PC-9 (cell line): Measurements from ENCODE around the gene RAB11FIP4. TPM values are rescaled to one million over a fixed set of nuclear protein-coding genes. Genes with fewer than 3 reads are reported as not detected.

Experiments used
- BruUV-seq: library from RNA; stranded (reverse); fragments of 400-500 nt; replicated peaks from 2 replicates; lab custom pipeline; 2021; lab: Mats Ljungman, UMichigan
- CTCF ChIA-PET: fragments of 300-600 bp; sonication (Branson Sonifier 250); formaldehyde crosslinking; loops from one replicate; lab custom pipeline; 2022; ENCODE audit warnings: antibody characterized with exemption; lab: Charles Lee
- POLR2A ChIA-PET: fragments of 300-600 bp; sonication (Branson Sonifier 250); formaldehyde crosslinking; loops from one replicate; lab custom pipeline; 2022; ENCODE audit warnings: antibody characterized with exemption; ENCODE audit not compliant: unreplicated experiment; lab: Charles Lee
- DNase-seq, 2 experiments: peaks; one replicate each; pipeline versions ENCODE4 v3.0.0 to v3.0.0-alpha.2; 2015 to 2022; ENCODE audit warnings: mixed read lengths in 1 of 2
- H2AFZ ChIP-seq: fragments of 200-600 bp; sonication (generic); 2 replicates; pipeline ENCODE4 v1.8.1; 2017; ENCODE audit warnings: antibody characterized with exemption
- H3F3A ChIP-seq: fragments of 200-600 bp; sonication (generic); 2 replicates; pipeline ENCODE4 v1.8.1; 2017; ENCODE audit warnings: antibody characterized with exemption, mild to moderate bottlenecking, low read depth; ENCODE audit not compliant: insufficient read depth
- H3K27ac ChIP-seq: fragments of 200-600 bp; sonication (generic); 2 replicates; pipeline ENCODE4 v1.6.1; 2016; ENCODE audit warnings: mixed run types
- H3K27me3 ChIP-seq: fragments of 200-600 bp; sonication (generic); 2 replicates; pipeline ENCODE4 v1.6.1; 2016; ENCODE audit warnings: low read depth, mixed run types; ENCODE audit not compliant: insufficient read depth
- H3K36me3 ChIP-seq: fragments of 200-600 bp; sonication (generic); 2 replicates; pipeline ENCODE4 v1.6.1; 2016; ENCODE audit warnings: low read depth, mixed run types
- H3K4me1 ChIP-seq: fragments of 200-600 bp; sonication (generic); replicated peaks from 2 replicates; pipeline ENCODE4 v1.6.1; 2016; ENCODE audit warnings: mixed run types; ENCODE audit not compliant: insufficient read depth
- H3K4me2 ChIP-seq: fragments of 200-600 bp; sonication (generic); 2 replicates; pipeline ENCODE4 v1.6.1; 2017; ENCODE audit warnings: mixed run types
- H3K4me3 ChIP-seq: fragments of 200-600 bp; sonication (generic); 2 replicates; pipeline ENCODE4 v1.6.1; 2016; ENCODE audit warnings: mixed run types
- H3K79me2 ChIP-seq: fragments of 200-600 bp; sonication (generic); 2 replicates; pipeline ENCODE4 v1.6.1; 2017; ENCODE audit warnings: low read depth, mixed run types
- H3K9me2 ChIP-seq: fragments of 200-600 bp; sonication (generic); 2 replicates; pipeline ENCODE4 v1.8.1; 2017; ENCODE audit warnings: mild to moderate bottlenecking; ENCODE audit not compliant: insufficient read depth
- H3K9me3 ChIP-seq: fragments of 200-600 bp; sonication (generic); 2 replicates; pipeline ENCODE4 v1.8.1; 2016; ENCODE audit warnings: low read depth; ENCODE audit not compliant: insufficient read depth
- H4K20me1 ChIP-seq: fragments of 200-600 bp; sonication (generic); 2 replicates; pipeline ENCODE4 v1.8.1; 2017; ENCODE audit not compliant: insufficient read depth
- CTCF ChIP-seq: fragments of 200-600 bp; sonication (generic); conservative IDR thresholded peaks from 2 replicates; pipeline ENCODE4 v1.6.1; 2017; ENCODE audit warnings: mixed run types, antibody characterized with exemption, mild to moderate bottlenecking, moderate library complexity
- EZH2 ChIP-seq: fragments of 200-600 bp; sonication (generic); IDR thresholded peaks from 2 replicates; pipeline ENCODE4 v1.8.0; 2017; ENCODE audit warnings: antibody characterized with exemption, low read depth
- intact Hi-C: fragments of 100-400 bp; cut with micrococcal nuclease; formaldehyde crosslinking; loops from one replicate; pipeline ENCODE4 v1.10.0; 2022; ENCODE audit not compliant: unreplicated experiment
- total RNA-seq: library from RNA; stranded (reverse); gene quantifications from 2 replicates; pipeline ENCODE4 v1.2.3, GENCODE V29; 2021

The RAB11FIP4 gene
- total RNA-seq, 1 experiment from 2014 or later: 22.9 TPM

- Histone ChIP-seq H3K4me1 (peaks cover 58% of the 10 kb centered on the region), H3K9me3 (no peaks in the 10 kb centered on the region), H3K9me2 (no peaks in the 10 kb centered on the region), H3K79me2 (peaks cover 87% of the 10 kb centered on the region), H3K4me3 (no peak overlapping the region), H3K36me3 (peaks cover 18% of the 10 kb centered on the region), H4K20me1 (peaks cover 56% of the 10 kb centered on the region), H2AFZ (no peak overlapping the region), H3K27ac (peak overlapping the region; percentile 29; the same call in 1 of the 2 replicates), H3K4me2 (peak overlapping the region; percentile 36), H3K27me3 (no peaks in the 10 kb centered on the region), H3F3A (peaks cover 34% of the 10 kb centered on the region)
- TF ChIP-seq EZH2 (no peak), CTCF (no peak)
- no TSS peak for BruUV-seq
- intact Hi-C loops: no loop called here
- ChIA-PET CTCF (interaction anchor here (0.6 to 1.2 kb wide), 2 partner anchors 17 to 23 kb away, joined by 3 read pairs; no protein-coding TSS in a partner anchor), POLR2A (interaction anchor here (0.5 to 0.6 kb wide), 2 partner anchors 12 to 778 kb away, joined by 3 to 5 read pairs; no protein-coding TSS in a partner anchor)
- DNase-seq: no peak
Measured at GRCh38 chr17:31573047-31573446, 181.6 kb downstream of the RAB11FIP4 start.

- Histone ChIP-seq H3K4me2 (peak overlapping the region; percentile 36), H4K20me1 (peaks cover 54% of the 10 kb centered on the region), H3K4me1 (peaks cover 66% of the 10 kb centered on the region), H3K4me3 (no peak overlapping the region), H3K27ac (peak overlapping the region; percentile 29; the same call in 1 of the 2 replicates), H2AFZ (no peak overlapping the region), H3K9me3 (no peaks in the 10 kb centered on the region), H3F3A (peaks cover 42% of the 10 kb centered on the region), H3K36me3 (peaks cover 18% of the 10 kb centered on the region), H3K9me2 (no peaks in the 10 kb centered on the region), H3K27me3 (no peaks in the 10 kb centered on the region), H3K79me2 (peaks cover 79% of the 10 kb centered on the region)
- TF ChIP-seq EZH2 (no peak), CTCF (no peak)
- DNase-seq: peak; percentile 76 to 77
- BruUV-seq: no TSS peak
- POLR2A ChIA-PET: interaction anchor here (0.8 kb wide), 1 partner anchor 167 kb away, joined by 4 read pairs; no protein-coding TSS in a partner anchor
- intact Hi-C loops: no loop called here
- CTCF ChIA-PET: no interaction called here
Measured at GRCh38 chr17:31573861-31574260, 182.4 kb downstream of the RAB11FIP4 start.

GRCh38 chr17:31574458-31574857 is 183.0 kb downstream of the RAB11FIP4 start:
- Histone ChIP-seq H3K4me2 (peak overlapping the region; percentile 36; the same call in 1 of the 2 replicates), H3K4me3 (no peak overlapping the region), H4K20me1 (peaks cover 49% of the 10 kb centered on the region), H3K79me2 (peaks cover 73% of the 10 kb centered on the region), H3K36me3 (peaks cover 14% of the 10 kb centered on the region), H3K27ac (no peak overlapping the region), H3K27me3 (no peaks in the 10 kb centered on the region), H3K4me1 (peaks cover 68% of the 10 kb centered on the region), H3K9me3 (no peaks in the 10 kb centered on the region), H3F3A (peaks cover 43% of the 10 kb centered on the region), H2AFZ (no peak overlapping the region), H3K9me2 (no peaks in the 10 kb centered on the region)
- no TSS peak for BruUV-seq
- no peak for DNase-seq
- POLR2A ChIA-PET: interaction anchor here (0.8 kb wide), 1 partner anchor 166 kb away, joined by 4 read pairs; no protein-coding TSS in a partner anchor
- intact Hi-C loops: no loop called here
- CTCF ChIA-PET: no interaction called here
- no peak for TF ChIP-seq CTCF
- no peak for TF ChIP-seq EZH2
